Natural killer cell (primary cell): ENCODE measurements around the gene NTHL1. TPM values are rescaled to one million over a fixed set of nuclear protein-coding genes. Genes with fewer than 3 reads are reported as not detected.

ENCODE experiments used
- ATAC-seq, 3 donors: fragments of 150-1000 bp in 2 of 3; fragments of 200-7000 bp in 1 of 3; cut with Tn5 transposase; 1 replicate in 1 of 3; 2 replicates in 2 of 3; pipeline ENCODE4 v1.10.0; 2021; ENCODE audit warnings: mild to moderate bottlenecking in 2 of 3, moderate library complexity in 2 of 3
- DNase-seq, 2 donors: peaks; one replicate each; pipeline versions ENCODE4 v3.0.0 to v3.0.0-alpha.2; 2013 to 2021; ENCODE audit warnings: mixed read lengths in 1 of 2
- H3K27ac ChIP-seq: one replicate; pipeline ENCODE4 v1.5.1; 2013; ENCODE audit warnings: mild to moderate bottlenecking, low read length
- H3K27me3 ChIP-seq: one replicate; pipeline ENCODE4 v1.6.1; 2013; ENCODE audit warnings: low read length; ENCODE audit not compliant: control insufficient read depth, insufficient read depth
- H3K36me3 ChIP-seq: one replicate; pipeline ENCODE4 v1.6.1; 2013; ENCODE audit warnings: low read length; ENCODE audit not compliant: control insufficient read depth, insufficient read depth
- H3K4me1 ChIP-seq: one replicate; pipeline ENCODE4 v1.6.1; 2013; ENCODE audit warnings: low read length; ENCODE audit not compliant: control insufficient read depth, insufficient read depth
- H3K4me3 ChIP-seq: one replicate; pipeline ENCODE4 v1.5.1; 2013; ENCODE audit warnings: low read length
- H3K9me3 ChIP-seq: one replicate; pipeline ENCODE4 v1.6.1; 2013; ENCODE audit warnings: low read length; ENCODE audit not compliant: control insufficient read depth, insufficient read depth
- H3K27ac Mint-ChIP-seq, 2 donors: one replicate each; pipeline ENCODE4 v1.8.0; 2022; ENCODE audit warnings: mild to moderate bottlenecking in 2 of 2, mixed read lengths in 2 of 2, moderate library complexity in 1 of 2
- H3K27me3 Mint-ChIP-seq, 2 donors: one replicate each; pipeline ENCODE4 v1.8.0; 2022; ENCODE audit warnings: low read depth in 2 of 2, mixed read lengths in 2 of 2
- H3K36me3 Mint-ChIP-seq: one replicate; pipeline ENCODE4 v1.8.0; 2022; ENCODE audit warnings: mixed read lengths
- H3K4me1 Mint-ChIP-seq, 2 donors: one replicate each; pipeline ENCODE4 v1.8.0; 2022; ENCODE audit warnings: mixed read lengths in 2 of 2
- H3K4me3 Mint-ChIP-seq: one replicate; pipeline ENCODE4 v1.8.0; 2022; ENCODE audit warnings: mild to moderate bottlenecking, moderate library complexity, mixed read lengths
- H3K9me3 Mint-ChIP-seq, 2 donors: one replicate each; pipeline ENCODE4 v1.8.0; 2022; ENCODE audit warnings: mixed read lengths in 2 of 2
- WGBS: methylation state at CpG from one replicate; pipeline ENCODE4 v1.1.7; 2013; ENCODE audit warnings: missing lambda C conversion rate; ENCODE audit not compliant: insufficient coverage; 5-methylcytosine and 5-hydroxymethylcytosine counted together
- intact Hi-C: fragments of 100-400 bp; cut with micrococcal nuclease; formaldehyde crosslinking; loops from one replicate; pipeline ENCODE4 v1.14.2; 2022
- total RNA-seq, 4 donors: library from RNA; stranded (reverse); fragments of 120-200 nt in 1 of 4; gene quantifications; one replicate each; pipeline versions ENCODE4 v1.2.3 to v1.2.4, GENCODE V29; 2013 to 2022
- TF ChIP-seq, protein P1 (sequence below): fragments of 200-600 bp; IDR thresholded peaks from one replicate; pipeline ENCODE4 v1.8.0; 2022; ENCODE audit warnings: antibody characterized with exemption

NTHL1 gene
- total RNA-seq, 3 donors from 2014 or later (not counting 1 experiment from before 2014, with no cell fraction given) = 8.7 to 12.9 (median 9.7) TPM

GRCh38 chr16:2077696-2078095 is 30.1 kb upstream of the NTHL1 start:
- H3K36me3 Mint-ChIP-seq = no peaks in the 10 kb centered on the region
- Histone ChIP-seq H3K4me3 (no peak overlapping the region), H3K4me1 (no peaks in the 10 kb centered on the region), H3K36me3 (peaks cover 60% of the 10 kb centered on the region), H3K27me3 (no peaks in the 10 kb centered on the region), H3K27ac (no peak overlapping the region), H3K9me3 (no peaks in the 10 kb centered on the region)
- no peaks in the 10 kb centered on the region for H3K27me3 Mint-ChIP-seq
- no peak for DNase-seq
- no peak overlapping the region for H3K27ac Mint-ChIP-seq
- TF ChIP-seq, protein P1, sequence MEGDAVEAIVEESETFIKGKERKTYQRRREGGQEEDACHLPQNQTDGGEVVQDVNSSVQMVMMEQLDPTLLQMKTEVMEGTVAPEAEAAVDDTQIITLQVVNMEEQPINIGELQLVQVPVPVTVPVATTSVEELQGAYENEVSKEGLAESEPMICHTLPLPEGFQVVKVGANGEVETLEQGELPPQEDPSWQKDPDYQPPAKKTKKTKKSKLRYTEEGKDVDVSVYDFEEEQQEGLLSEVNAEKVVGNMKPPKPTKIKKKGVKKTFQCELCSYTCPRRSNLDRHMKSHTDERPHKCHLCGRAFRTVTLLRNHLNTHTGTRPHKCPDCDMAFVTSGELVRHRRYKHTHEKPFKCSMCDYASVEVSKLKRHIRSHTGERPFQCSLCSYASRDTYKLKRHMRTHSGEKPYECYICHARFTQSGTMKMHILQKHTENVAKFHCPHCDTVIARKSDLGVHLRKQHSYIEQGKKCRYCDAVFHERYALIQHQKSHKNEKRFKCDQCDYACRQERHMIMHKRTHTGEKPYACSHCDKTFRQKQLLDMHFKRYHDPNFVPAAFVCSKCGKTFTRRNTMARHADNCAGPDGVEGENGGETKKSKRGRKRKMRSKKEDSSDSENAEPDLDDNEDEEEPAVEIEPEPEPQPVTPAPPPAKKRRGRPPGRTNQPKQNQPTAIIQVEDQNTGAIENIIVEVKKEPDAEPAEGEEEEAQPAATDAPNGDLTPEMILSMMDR = no peak
- no peak overlapping the region for H3K4me3 Mint-ChIP-seq
- 97% methylated on average over 21 of the region's 21 CpGs for WGBS
- ATAC-seq = no peak
- no peaks in the 10 kb centered on the region for H3K9me3 Mint-ChIP-seq
- peaks cover 0 to 4% of the 10 kb centered on the region in 2 donors for H3K4me1 Mint-ChIP-seq
- intact Hi-C loops = no loop called here

- Histone ChIP-seq H3K9me3 (no peaks in the 10 kb centered on the region), H3K27ac (no peak overlapping the region), H3K27me3 (no peaks in the 10 kb centered on the region), H3K4me3 (no peak overlapping the region), H3K36me3 (peaks cover 58% of the 10 kb centered on the region), H3K4me1 (no peaks in the 10 kb centered on the region)
- Mint-ChIP-seq H3K4me1 (no peaks in the 10 kb centered on the region), H3K36me3 (no peaks in the 10 kb centered on the region), H3K4me3 (no peak overlapping the region), H3K9me3 (no peaks in the 10 kb centered on the region), H3K27ac (no peak overlapping the region), H3K27me3 (no peaks in the 10 kb centered on the region)
- DNase-seq (no peak), ATAC-seq (no peak)
- intact Hi-C loops = no loop called here
- TF ChIP-seq, protein P1 = no peak
- 98% methylated on average over 17 of the region's 17 CpGs for WGBS
Measured at GRCh38 chr16:2077016-2077415, 29.4 kb upstream of the NTHL1 start.

- Mint-ChIP-seq H3K9me3 (no peaks in the 10 kb centered on the region), H3K27me3 (no peaks in the 10 kb centered on the region), H3K27ac (no peak overlapping the region), H3K36me3 (no peaks in the 10 kb centered on the region), H3K4me1 (no peaks in the 10 kb centered on the region), H3K4me3 (no peak overlapping the region)
- peaks cover 57% of the 10 kb centered on the region for H3K36me3 ChIP-seq
- ATAC-seq (no peak), DNase-seq (no peak)
- intact Hi-C loops = no loop called here
- H3K9me3 ChIP-seq = no peaks in the 10 kb centered on the region
- WGBS = 96% methylated on average over 28 of the region's 28 CpGs
- no peaks in the 10 kb centered on the region for H3K27me3 ChIP-seq
- H3K4me1 ChIP-seq = no peaks in the 10 kb centered on the region
- H3K4me3 ChIP-seq = no peak overlapping the region
- no peak overlapping the region for H3K27ac ChIP-seq
- TF ChIP-seq, protein P1 = no peak
Measured at GRCh38 chr16:2076072-2076865, 28.6 kb upstream of the NTHL1 start.

GRCh38 chr16:2075631-2076030 is 28.0 kb upstream of the NTHL1 start:
- peaks cover 56% of the 10 kb centered on the region for H3K36me3 ChIP-seq

More at GRCh38 chr16:2075631-2076030, 28.0 kb upstream of the NTHL1 start:
- Mint-ChIP-seq H3K36me3 (no peaks in the 10 kb centered on the region), H3K27ac (no peak overlapping the region), H3K4me1 (peaks cover 0 to 2% of the 10 kb centered on the region in 2 donors), H3K27me3 (no peaks in the 10 kb centered on the region), H3K4me3 (no peak overlapping the region), H3K9me3 (no peaks in the 10 kb centered on the region)
- TF ChIP-seq, protein P1 = no peak
- 96% methylated on average over 24 of the region's 24 CpGs for WGBS
- no peaks in the 10 kb centered on the region for H3K9me3 ChIP-seq
- no peak overlapping the region for H3K27ac ChIP-seq
- no peak overlapping the region for H3K4me3 ChIP-seq
- H3K4me1 ChIP-seq = no peaks in the 10 kb centered on the region
- no peak for ATAC-seq
- intact Hi-C loops = no loop called here
- no peaks in the 10 kb centered on the region for H3K27me3 ChIP-seq
- no peak for DNase-seq
